CD14-positive monocyte (primary cell): ENCODE data around the gene DCT. TPM values are rescaled to one million over a fixed set of nuclear protein-coding genes. Genes with fewer than 3 reads are reported as not detected.

Source experiments
- DNase-seq, 3 donors: peaks; one replicate each; pipeline ENCODE4 v3.0.0-alpha.2; 2011 to 2022
- H2AFZ ChIP-seq: 2 replicates; pipeline ENCODE4 v1.6.0; 2012; ENCODE audit warnings: mild to moderate bottlenecking, low read depth, low read length, inconsistent platforms; ENCODE audit not compliant: insufficient read depth, poor library complexity, severe bottlenecking
- H3K27ac ChIP-seq, 2 donors: 1 replicate in 1 of 2; 2 replicates in 1 of 2; pipeline ENCODE4 v1.5.1; 2012 to 2013; ENCODE audit warnings: low read length in 2 of 2, control low read depth in 1 of 2, inconsistent platforms in 1 of 2, low read depth in 1 of 2, mild to moderate bottlenecking in 1 of 2
- H3K27me3 ChIP-seq, 2 donors: one replicate each; pipeline versions ENCODE4 v1.6.0 to v1.6.1; 2011 to 2013; ENCODE audit warnings: low read length in 2 of 2; ENCODE audit not compliant: control insufficient read depth in 2 of 2, insufficient read depth in 2 of 2
- H3K36me3 ChIP-seq, 2 donors: replicated peaks in 1 of 2; 1 replicate in 1 of 2; 2 replicates in 1 of 2; pipeline versions ENCODE4 v1.5.1 to v1.6.1; 2012 to 2013; ENCODE audit warnings: low read length in 2 of 2, control low read depth in 1 of 2, inconsistent platforms in 1 of 2, mild to moderate bottlenecking in 1 of 2; ENCODE audit not compliant: insufficient read depth in 2 of 2, control insufficient read depth in 1 of 2
- H3K4me1 ChIP-seq, 2 donors: 1 replicate in 1 of 2; 2 replicates in 1 of 2; pipeline versions ENCODE4 v1.5.1 to v1.6.1; 2012 to 2013; ENCODE audit warnings: low read length in 2 of 2, control low read depth in 1 of 2, inconsistent platforms in 1 of 2, mild to moderate bottlenecking in 1 of 2, moderate library complexity in 1 of 2; ENCODE audit not compliant: insufficient read depth in 2 of 2, control insufficient read depth in 1 of 2
- H3K4me2 ChIP-seq: replicated peaks from 2 replicates; pipeline ENCODE3; 2012; ENCODE audit warnings: low read length, moderate library complexity, mild to moderate bottlenecking; ENCODE audit not compliant: poor library complexity, severe bottlenecking; ENCODE audit errors: extremely low read depth
- H3K4me3 ChIP-seq, 3 experiments: fragments of 200-600 bp in 1 of 3; sonication (generic) in 1 of 3; replicated peaks in 1 of 3; 1 replicate in 2 of 3; 2 replicates in 1 of 3; pipeline ENCODE4 v1.5.1; 2011 to 2013; ENCODE audit warnings: low read length in 3 of 3, mild to moderate bottlenecking in 3 of 3, control low read depth in 2 of 3, low read depth in 2 of 3, inconsistent platforms in 1 of 3, moderate library complexity in 1 of 3
- H3K79me2 ChIP-seq: 2 replicates; pipeline ENCODE4 v1.6.0; 2012; ENCODE audit warnings: mild to moderate bottlenecking, control low read depth, inconsistent platforms, low read length, moderate library complexity; ENCODE audit not compliant: insufficient read depth
- H3K9ac ChIP-seq: 2 replicates; pipeline ENCODE4 v1.6.0; 2017; ENCODE audit warnings: low read length, mild to moderate bottlenecking; ENCODE audit not compliant: insufficient read depth, poor library complexity, severe bottlenecking
- H3K9me3 ChIP-seq, 2 donors: replicated peaks in 1 of 2; 1 replicate in 1 of 2; 2 replicates in 1 of 2; pipeline versions ENCODE4 v1.5.1 to v1.6.1; 2012 to 2013; ENCODE audit warnings: low read length in 2 of 2, control low read depth in 1 of 2; ENCODE audit not compliant: control insufficient read depth in 1 of 2, insufficient read depth in 1 of 2
- H4K20me1 ChIP-seq: 2 replicates; pipeline ENCODE4 v1.6.0; 2012; ENCODE audit warnings: mild to moderate bottlenecking, low read length, control low read depth, moderate library complexity; ENCODE audit not compliant: insufficient read depth
- H3K27ac Mint-ChIP-seq, 7 donors: one replicate each; pipeline ENCODE4 v1.8.0; 2020; ENCODE audit warnings: mild to moderate bottlenecking in 7 of 7, mixed read lengths in 7 of 7, moderate library complexity in 6 of 7, inconsistent platforms in 2 of 7
- H3K27me3 Mint-ChIP-seq, 3 donors: one replicate each; pipeline ENCODE4 v1.8.0; 2021 to 2022; ENCODE audit warnings: low read depth in 3 of 3, mild to moderate bottlenecking in 3 of 3, mixed read lengths in 3 of 3, moderate library complexity in 3 of 3, inconsistent platforms in 1 of 3
- H3K36me3 Mint-ChIP-seq, 2 donors: one replicate each; pipeline ENCODE4 v1.8.0; 2020; ENCODE audit warnings: mixed read lengths in 2 of 2, inconsistent platforms in 1 of 2, mild to moderate bottlenecking in 1 of 2
- H3K4me1 Mint-ChIP-seq: one replicate; pipeline ENCODE4 v1.8.0; 2020; ENCODE audit warnings: mild to moderate bottlenecking, mixed read lengths
- H3K4me3 Mint-ChIP-seq, 2 donors: one replicate each; pipeline ENCODE4 v1.8.0; 2020; ENCODE audit warnings: mild to moderate bottlenecking in 2 of 2, mixed read lengths in 2 of 2, moderate library complexity in 1 of 2
- H3K9me3 Mint-ChIP-seq, 7 donors: one replicate each; pipeline ENCODE4 v1.8.0; 2020 to 2022; ENCODE audit warnings: mixed read lengths in 7 of 7, mild to moderate bottlenecking in 6 of 7, moderate library complexity in 6 of 7, inconsistent platforms in 2 of 7
- WGBS: methylation state at CpG from one replicate; pipeline ENCODE4 v1.1.5; 2013; ENCODE audit warnings: missing lambda C conversion rate; ENCODE audit not compliant: insufficient coverage; 5-methylcytosine and 5-hydroxymethylcytosine counted together
- intact Hi-C, 2 donors: fragments of 100-400 bp; cut with micrococcal nuclease; formaldehyde crosslinking; loops; one replicate each; pipeline versions ENCODE4 v1.15.0 to v1.15.1; 2023
- polyA plus RNA-seq, 3 donors: library from polyadenylated mRNA; depleted of rRNA in 1 of 3; unstranded in 2 of 3; stranded (reverse) in 1 of 3; fragments of 300-500 nt in 2 of 3; fragments of >200 nt in 1 of 3; fragmentation: Illumina TruSeq in 2 of 3; gene quantifications; 1 replicate in 2 of 3; 2 replicates in 1 of 3; pipeline ENCODE4 v1.2.3, GENCODE V29; 2012 to 2021
- TF ChIP-seq, protein P1 (sequence below): fragments of 200-600 bp; IDR thresholded peaks from one replicate; pipeline ENCODE4 v1.8.0; 2022; ENCODE audit warnings: antibody characterized with exemption, mild to moderate bottlenecking

DCT gene
- polyA plus RNA-seq, 3 donors: not detected

DNA sequence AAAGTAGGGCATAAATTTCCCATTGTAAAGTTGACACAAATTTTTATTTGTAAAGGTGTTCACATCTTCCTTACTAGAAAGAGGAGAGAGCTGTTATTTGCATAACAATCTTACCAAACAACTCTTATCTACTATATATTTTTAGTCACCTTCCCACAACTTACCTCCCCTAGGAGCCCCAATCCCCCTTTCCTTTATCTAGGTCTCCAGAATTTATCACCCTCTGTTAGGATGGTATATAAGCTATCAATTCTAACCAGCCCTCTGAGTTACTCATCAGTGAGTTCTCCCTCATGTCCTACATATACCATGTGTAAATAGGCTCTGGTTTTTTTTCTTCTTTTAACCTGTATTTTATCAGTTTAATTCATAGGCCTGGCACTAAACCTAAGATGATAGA is 62.2 kb downstream of the DCT start:
- TF ChIP-seq, protein P1, sequence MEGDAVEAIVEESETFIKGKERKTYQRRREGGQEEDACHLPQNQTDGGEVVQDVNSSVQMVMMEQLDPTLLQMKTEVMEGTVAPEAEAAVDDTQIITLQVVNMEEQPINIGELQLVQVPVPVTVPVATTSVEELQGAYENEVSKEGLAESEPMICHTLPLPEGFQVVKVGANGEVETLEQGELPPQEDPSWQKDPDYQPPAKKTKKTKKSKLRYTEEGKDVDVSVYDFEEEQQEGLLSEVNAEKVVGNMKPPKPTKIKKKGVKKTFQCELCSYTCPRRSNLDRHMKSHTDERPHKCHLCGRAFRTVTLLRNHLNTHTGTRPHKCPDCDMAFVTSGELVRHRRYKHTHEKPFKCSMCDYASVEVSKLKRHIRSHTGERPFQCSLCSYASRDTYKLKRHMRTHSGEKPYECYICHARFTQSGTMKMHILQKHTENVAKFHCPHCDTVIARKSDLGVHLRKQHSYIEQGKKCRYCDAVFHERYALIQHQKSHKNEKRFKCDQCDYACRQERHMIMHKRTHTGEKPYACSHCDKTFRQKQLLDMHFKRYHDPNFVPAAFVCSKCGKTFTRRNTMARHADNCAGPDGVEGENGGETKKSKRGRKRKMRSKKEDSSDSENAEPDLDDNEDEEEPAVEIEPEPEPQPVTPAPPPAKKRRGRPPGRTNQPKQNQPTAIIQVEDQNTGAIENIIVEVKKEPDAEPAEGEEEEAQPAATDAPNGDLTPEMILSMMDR: no peak
- Histone ChIP-seq H3K4me2 (no peak overlapping the region), H3K4me3 (no peak overlapping the region), H2AFZ (no peak overlapping the region), H3K36me3 (no peaks in the 10 kb centered on the region), H3K9me3 (peaks cover 6 to 16% of the 10 kb centered on the region in 2 donors), H3K79me2 (no peaks in the 10 kb centered on the region), H3K9ac (no peak overlapping the region), H3K27me3 (peaks cover 12 to 17% of the 10 kb centered on the region in 2 donors), H3K4me1 (peaks cover 9 to 17% of the 10 kb centered on the region in 2 donors), H4K20me1 (no peaks in the 10 kb centered on the region), H3K27ac (no peak overlapping the region)
- intact Hi-C loops: no loop called here
- Mint-ChIP-seq H3K4me3 (no peak overlapping the region), H3K9me3 (peaks cover 7 to 32% (median 21%) of the 10 kb centered on the region in 7 donors), H3K4me1 (peaks cover 16% of the 10 kb centered on the region), H3K36me3 (no peaks in the 10 kb centered on the region), H3K27me3 (peaks cover 14 to 21% (median 14%) of the 10 kb centered on the region in 3 donors), H3K27ac (no peak overlapping the region)
- DNase-seq: no peak

DNA sequence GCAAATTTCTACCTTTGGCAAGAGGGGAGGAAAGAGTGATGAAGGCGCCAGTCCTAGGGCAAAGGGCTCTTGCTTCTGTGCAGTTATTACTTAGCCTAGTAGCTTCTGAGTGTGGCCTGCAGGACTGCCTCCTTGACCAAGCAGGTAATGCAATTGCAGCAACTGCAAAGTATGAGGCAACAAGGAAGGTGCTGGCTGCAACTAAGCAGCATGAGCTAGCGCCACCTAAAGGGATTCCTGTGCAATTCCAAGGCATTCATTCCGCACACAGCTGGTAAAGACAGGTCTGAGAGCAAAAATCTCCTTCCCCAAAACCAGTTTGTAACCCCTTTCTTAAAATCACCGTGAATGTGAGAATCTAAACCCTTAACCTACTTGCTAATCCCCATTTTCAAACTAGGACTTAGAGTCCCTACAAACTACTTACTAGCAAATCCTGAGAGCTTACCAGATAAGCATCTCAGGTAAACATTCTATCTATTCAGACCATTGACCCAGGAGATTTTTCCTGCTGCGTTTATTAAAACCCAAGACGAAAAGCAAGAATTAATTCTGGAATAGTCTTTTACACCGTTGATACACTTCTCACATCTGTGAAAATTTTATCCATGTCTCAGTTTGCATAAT is 62.9 kb downstream of the DCT start:
- H3K27ac ChIP-seq: no peak overlapping the region
- no peaks in the 10 kb centered on the region for H3K36me3 Mint-ChIP-seq
- no peaks in the 10 kb centered on the region for H3K79me2 ChIP-seq
- peaks cover 16% of the 10 kb centered on the region for H3K4me1 Mint-ChIP-seq
- peaks cover 12 to 17% of the 10 kb centered on the region in 2 donors for H3K27me3 ChIP-seq
- TF ChIP-seq, protein P1: peak; percentile 11
- H3K27ac Mint-ChIP-seq: no peak overlapping the region
- H3K4me3 ChIP-seq: no peak overlapping the region
- H2AFZ ChIP-seq: no peak overlapping the region
- no peaks in the 10 kb centered on the region for H4K20me1 ChIP-seq
- peak overlapping the region in 1 of 2 donors; percentile 5 for H3K4me3 Mint-ChIP-seq
- WGBS: 59% methylated on average over 4 of the region's 7 CpGs
- peaks cover 9 to 17% of the 10 kb centered on the region in 2 donors for H3K4me1 ChIP-seq
- peaks cover 9 to 19% (median 17%) of the 10 kb centered on the region in 3 donors for H3K27me3 Mint-ChIP-seq
- intact Hi-C loops: no loop called here
- H3K36me3 ChIP-seq: no peaks in the 10 kb centered on the region
- H3K9ac ChIP-seq: no peak overlapping the region
- H3K9me3 ChIP-seq: peaks cover 6 to 15% of the 10 kb centered on the region in 2 donors
- no peak for DNase-seq
- H3K4me2 ChIP-seq: no peak overlapping the region
- H3K9me3 Mint-ChIP-seq: peaks cover 7 to 25% (median 21%) of the 10 kb centered on the region in 7 donors
